GM12872 (cell line): ENCODE measurements around the gene ADCY4.

Experiments
- CTCF ChIP-seq: IDR thresholded peaks from 3 replicates; pipeline ENCODE4 v1.5.1; 2011; ENCODE audit warnings: low read depth, mild to moderate bottlenecking, low read length, moderate library complexity; ENCODE audit not compliant: insufficient read depth

The ADCY4 gene

GRCh38 chr14:24364841-24365240, 30.0 kb upstream of the ADCY4 start:
- no peak for TF ChIP-seq CTCF

- TF ChIP-seq CTCF, result no peak
These were observed 28.5 kb upstream of the ADCY4 start for GRCh38 chr14:24363401-24363800.

GRCh38 chr14:24362241-24362960, 27.5 kb upstream of the ADCY4 start:
- TF ChIP-seq CTCF, result no peak

GRCh38 chr14:24361326-24361725, 26.5 kb upstream of the ADCY4 start:
- no peak for TF ChIP-seq CTCF

- no peak for TF ChIP-seq CTCF
These were observed 25.4 kb upstream of the ADCY4 start for GRCh38 chr14:24360281-24360680.

- TF ChIP-seq CTCF, result no peak
These were observed 21.3 kb upstream of the ADCY4 start for GRCh38 chr14:24356208-24356607.

- no peak for TF ChIP-seq CTCF
These were observed 20.1 kb upstream of the ADCY4 start for GRCh38 chr14:24355009-24355408.
